Measurements from ENCODE around the gene FADD. TPM values are rescaled to one million over a fixed set of nuclear protein-coding genes. Genes with fewer than 3 reads are reported as not detected.
A peak's percentile ranks its signal among the peaks of the same experiment; 100 is the strongest.
"Not testable (repeated sequence)": the region's sequence is repeated elsewhere in the genome, so short reads cannot be mapped to it uniquely, and the experiment has no call there.

Gene FADD
- total and polyA plus RNA-seq, 2 donors = 20.1 to 23.6 TPM

- no peaks in the 10 kb centered on the region for H3K4me1 ChIP-seq (ENCODE audit: insufficient read depth)
- H3K4me3 ChIP-seq (ENCODE audit: low read depth, low read length) = peak overlapping the region; percentile 88
- no peak for DNase-seq (ENCODE audit: extremely low spot score)
- 36% methylated on average over 4 of the region's 4 CpGs for WGBS
- H3K27ac ChIP-seq (ENCODE audit: low read depth) = no peak overlapping the region
- no peaks in the 10 kb centered on the region for H3K36me3 ChIP-seq (ENCODE audit: insufficient read depth)
Measured at GRCh38 chr11:70204466-70204799, 1.3 kb downstream of the FADD start.

GRCh38 chr11:70205049-70205725, 2.1 kb downstream of the FADD start:
- Histone ChIP-seq H3K4me3 (ENCODE audit: low read depth, low read length) (no peak overlapping the region), H3K36me3 (ENCODE audit: insufficient read depth) (no peaks in the 10 kb centered on the region), H3K27ac (ENCODE audit: low read depth) (no peak overlapping the region), H3K4me1 (ENCODE audit: insufficient read depth) (no peaks in the 10 kb centered on the region)
- WGBS = 77% methylated on average over 12 of the region's 12 CpGs
- no peak for DNase-seq (ENCODE audit: extremely low spot score)

- Histone ChIP-seq H3K27ac (ENCODE audit: low read depth) (no peak overlapping the region), H3K4me1 (ENCODE audit: insufficient read depth) (no peaks in the 10 kb centered on the region), H3K4me3 (ENCODE audit: low read depth, low read length) (no peak overlapping the region), H3K36me3 (ENCODE audit: insufficient read depth) (no peaks in the 10 kb centered on the region)
- DNase-seq (ENCODE audit: extremely low spot score) = no peak
- WGBS = 82% methylated on average over 7 of the region's 7 CpGs
Measured at GRCh38 chr11:70205766-70206165, 2.7 kb downstream of the FADD start.

- DNase-seq (ENCODE audit: extremely low spot score) = no peak
- WGBS = 95% methylated on average over 22 of the region's 22 CpGs
- no peaks in the 10 kb centered on the region for H3K36me3 ChIP-seq (ENCODE audit: insufficient read depth)
Measured at GRCh38 chr11:70206226-70206981, 3.3 kb downstream of the FADD start.

GRCh38 chr11:70206982-70207376, 3.9 kb downstream of the FADD start:
- no peak for DNase-seq (ENCODE audit: extremely low spot score)
- 70% methylated on average over 6 of the region's 6 CpGs for WGBS
- H3K36me3 ChIP-seq (ENCODE audit: insufficient read depth) = no peaks in the 10 kb centered on the region
- no peaks in the 10 kb centered on the region for H3K4me1 ChIP-seq (ENCODE audit: insufficient read depth)
- no peak overlapping the region for H3K27ac ChIP-seq (ENCODE audit: low read depth)
- no peak overlapping the region for H3K4me3 ChIP-seq (ENCODE audit: low read depth, low read length)

More at GRCh38 chr11:70206226-70206981, 3.3 kb downstream of the FADD start:
- H3K27ac ChIP-seq (ENCODE audit: low read depth) = no peak overlapping the region
- no peak overlapping the region for H3K4me3 ChIP-seq (ENCODE audit: low read depth, low read length)
- no peaks in the 10 kb centered on the region for H3K4me1 ChIP-seq (ENCODE audit: insufficient read depth)

- Histone ChIP-seq H3K27ac (ENCODE audit: low read depth) (no peak overlapping the region), H3K4me3 (ENCODE audit: low read depth, low read length) (no peak overlapping the region), H3K4me1 (ENCODE audit: insufficient read depth) (no peaks in the 10 kb centered on the region), H3K36me3 (ENCODE audit: insufficient read depth) (no peaks in the 10 kb centered on the region)
- 89% methylated on average over 15 of the region's 15 CpGs for WGBS
- DNase-seq (ENCODE audit: extremely low spot score) = no peak
Measured at GRCh38 chr11:70207531-70208131, 4.5 kb downstream of the FADD start.

GRCh38 chr11:70209391-70209912, 6.4 kb downstream of the FADD start:
- H3K4me3 ChIP-seq (ENCODE audit: low read depth, low read length) = no peak overlapping the region
- H3K4me1 ChIP-seq (ENCODE audit: insufficient read depth) = no peaks in the 10 kb centered on the region
- WGBS = 89% methylated on average over 6 of the region's 6 CpGs
- no peak for DNase-seq (ENCODE audit: extremely low spot score)
- no peak overlapping the region for H3K27ac ChIP-seq (ENCODE audit: low read depth)
- H3K36me3 ChIP-seq (ENCODE audit: insufficient read depth) = no peaks in the 10 kb centered on the region

- Histone ChIP-seq H3K36me3 (ENCODE audit: insufficient read depth) (no peaks in the 10 kb centered on the region), H3K4me1 (ENCODE audit: insufficient read depth) (no peaks in the 10 kb centered on the region), H3K27ac (ENCODE audit: low read depth) (no peak overlapping the region), H3K4me3 (ENCODE audit: low read depth, low read length) (no peak overlapping the region)
- WGBS = 75% methylated on average over 8 of the region's 8 CpGs
- DNase-seq (ENCODE audit: extremely low spot score) = no peak
Measured at GRCh38 chr11:70210051-70210501, 7.0 kb downstream of the FADD start.

GRCh38 chr11:70210530-70210929, 7.4 kb downstream of the FADD start:
- Histone ChIP-seq H3K36me3 (ENCODE audit: insufficient read depth) (no peaks in the 10 kb centered on the region), H3K27ac (ENCODE audit: low read depth) (no peak overlapping the region), H3K4me3 (ENCODE audit: low read depth, low read length) (no peak overlapping the region), H3K4me1 (ENCODE audit: insufficient read depth) (no peaks in the 10 kb centered on the region)
- DNase-seq (ENCODE audit: extremely low spot score) = no peak
- WGBS = 89% methylated on average over 5 of the region's 5 CpGs

- no peak for DNase-seq (ENCODE audit: extremely low spot score)
- Histone ChIP-seq H3K27ac (ENCODE audit: low read depth) (no peak overlapping the region), H3K4me1 (ENCODE audit: insufficient read depth) (no peaks in the 10 kb centered on the region), H3K36me3 (ENCODE audit: insufficient read depth) (no peaks in the 10 kb centered on the region), H3K4me3 (ENCODE audit: low read depth, low read length) (no peak overlapping the region)
- WGBS = 69% methylated on average over 13 of the region's 13 CpGs
Measured at GRCh38 chr11:70212227-70212811, 9.2 kb downstream of the FADD start.

GRCh38 chr11:70217388-70217787, 14.3 kb downstream of the FADD start:
- H3K27ac ChIP-seq (ENCODE audit: low read depth); H3K4me1 ChIP-seq (ENCODE audit: insufficient read depth); DNase-seq (ENCODE audit: extremely low spot score); H3K4me3 ChIP-seq (ENCODE audit: low read depth, low read length); H3K36me3 ChIP-seq (ENCODE audit: insufficient read depth): not testable (repeated sequence)
- 83% methylated on average over 5 of the region's 5 CpGs for WGBS

- 46% methylated on average over 8 of the region's 8 CpGs for WGBS
- DNase-seq (ENCODE audit: extremely low spot score) = not testable (repeated sequence)
Measured at GRCh38 chr11:70218076-70218475, 15.0 kb downstream of the FADD start.

GRCh38 chr11:70220136-70220535, 17.0 kb downstream of the FADD start:
- Histone ChIP-seq H3K4me3 (ENCODE audit: low read depth, low read length) (no peak overlapping the region), H3K4me1 (ENCODE audit: insufficient read depth) (no peaks in the 10 kb centered on the region), H3K27ac (ENCODE audit: low read depth) (no peak overlapping the region), H3K36me3 (ENCODE audit: insufficient read depth) (no peaks in the 10 kb centered on the region)
- 78% methylated on average over 3 of the region's 3 CpGs for WGBS
- no peak for DNase-seq (ENCODE audit: extremely low spot score)

More at GRCh38 chr11:70218076-70218475, 15.0 kb downstream of the FADD start:
- H3K36me3 ChIP-seq (ENCODE audit: insufficient read depth); H3K4me1 ChIP-seq (ENCODE audit: insufficient read depth); H3K27ac ChIP-seq (ENCODE audit: low read depth); H3K4me3 ChIP-seq (ENCODE audit: low read depth, low read length): not testable (repeated sequence)
